T-helper 1 cell treated with Interleukin-12 subunit alpha and Interleukin-12 subunit beta and Interleukin-4 antibody, amounts not matched to agents 30 μg/mL and 1 μg/mL, for 36 hours (primary cell): ENCODE measurements around the gene RPL29.

Experiments
- H3K27ac Mint-ChIP-seq: one replicate; pipeline ENCODE4 v1.8.0; 2021; ENCODE audit warnings: mild to moderate bottlenecking, mixed read lengths
- H3K27me3 Mint-ChIP-seq: one replicate; pipeline ENCODE4 v1.8.0; 2021; ENCODE audit warnings: low read depth, mixed read lengths
- H3K36me3 Mint-ChIP-seq: one replicate; pipeline ENCODE4 v1.8.0; 2021; ENCODE audit warnings: low read depth, mixed read lengths
- H3K4me1 Mint-ChIP-seq: one replicate; pipeline ENCODE4 v1.8.0; 2021; ENCODE audit warnings: low read depth, mixed read lengths
- H3K4me3 Mint-ChIP-seq: one replicate; pipeline ENCODE4 v1.8.0; 2021; ENCODE audit warnings: mild to moderate bottlenecking, moderate library complexity, mixed read lengths
- H3K9me3 Mint-ChIP-seq: one replicate; pipeline ENCODE4 v1.8.0; 2021; ENCODE audit warnings: mixed read lengths

The RPL29 gene

GRCh38 chr3:51961602-51962569 is 33.8 kb downstream of the RPL29 start:
- no peak overlapping the region for H3K27ac Mint-ChIP-seq

GRCh38 chr3:51961011-51961410 is 34.7 kb downstream of the RPL29 start:
- no peak overlapping the region for H3K27ac Mint-ChIP-seq

More at GRCh38 chr3:51961602-51962569, 33.8 kb downstream of the RPL29 start:
- H3K36me3 Mint-ChIP-seq = peaks cover 4% of the 10 kb centered on the region
- no peaks in the 10 kb centered on the region for H3K9me3 Mint-ChIP-seq
- H3K27me3 Mint-ChIP-seq = peaks cover 1% of the 10 kb centered on the region
- H3K4me1 Mint-ChIP-seq = peaks cover 8% of the 10 kb centered on the region
- H3K4me3 Mint-ChIP-seq = no peak overlapping the region

GRCh38 chr3:51960386-51960785 is 35.3 kb downstream of the RPL29 start:
- no peak overlapping the region for H3K4me3 Mint-ChIP-seq
- H3K27ac Mint-ChIP-seq = no peak overlapping the region
- H3K4me1 Mint-ChIP-seq = peaks cover 8% of the 10 kb centered on the region
- peaks cover 4% of the 10 kb centered on the region for H3K36me3 Mint-ChIP-seq
- no peaks in the 10 kb centered on the region for H3K9me3 Mint-ChIP-seq
- H3K27me3 Mint-ChIP-seq = peaks cover 7% of the 10 kb centered on the region

More at GRCh38 chr3:51961011-51961410, 34.7 kb downstream of the RPL29 start:
- peaks cover 8% of the 10 kb centered on the region for H3K4me1 Mint-ChIP-seq
- H3K27me3 Mint-ChIP-seq = peaks cover 7% of the 10 kb centered on the region
- peaks cover 4% of the 10 kb centered on the region for H3K36me3 Mint-ChIP-seq
- H3K9me3 Mint-ChIP-seq = no peaks in the 10 kb centered on the region
- H3K4me3 Mint-ChIP-seq = no peak overlapping the region

GRCh38 chr3:51959651-51960050 is 36.0 kb downstream of the RPL29 start:
- Mint-ChIP-seq H3K27ac (no peak overlapping the region), H3K9me3 (no peaks in the 10 kb centered on the region), H3K4me1 (peaks cover 5% of the 10 kb centered on the region), H3K36me3 (peaks cover 4% of the 10 kb centered on the region), H3K27me3 (peaks cover 14% of the 10 kb centered on the region), H3K4me3 (no peak overlapping the region)

GRCh38 chr3:51958603-51959521 is 36.8 kb downstream of the RPL29 start:
- Mint-ChIP-seq H3K9me3 (no peaks in the 10 kb centered on the region), H3K4me3 (no peak overlapping the region), H3K4me1 (peaks cover 5% of the 10 kb centered on the region), H3K27me3 (peaks cover 22% of the 10 kb centered on the region), H3K27ac (no peak overlapping the region), H3K36me3 (peaks cover 4% of the 10 kb centered on the region)

- Mint-ChIP-seq H3K27me3 (peaks cover 32% of the 10 kb centered on the region), H3K4me3 (no peak overlapping the region), H3K36me3 (peaks cover 5% of the 10 kb centered on the region), H3K4me1 (peaks cover 5% of the 10 kb centered on the region), H3K27ac (no peak overlapping the region), H3K9me3 (no peaks in the 10 kb centered on the region)
These were observed 38.0 kb downstream of the RPL29 start for GRCh38 chr3:51957520-51958205.

GRCh38 chr3:51955893-51956770 is 39.6 kb downstream of the RPL29 start:
- Mint-ChIP-seq H3K4me1 (peaks cover 3% of the 10 kb centered on the region), H3K4me3 (no peak overlapping the region), H3K36me3 (peaks cover 5% of the 10 kb centered on the region), H3K27ac (no peak overlapping the region), H3K9me3 (no peaks in the 10 kb centered on the region), H3K27me3 (peaks cover 40% of the 10 kb centered on the region)

- H3K4me1 Mint-ChIP-seq = peaks cover 3% of the 10 kb centered on the region
- H3K27ac Mint-ChIP-seq = no peak within 1 kb of the TSS
- H3K36me3 Mint-ChIP-seq = peaks cover 5% of the 10 kb centered on the region
- H3K27me3 Mint-ChIP-seq = peaks cover 44% of the 10 kb centered on the region
- no peaks in the 10 kb centered on the region for H3K9me3 Mint-ChIP-seq
- no peak within 1 kb of the TSS for H3K4me3 Mint-ChIP-seq
These were observed 40.4 kb downstream of the RPL29 start, which contains the start of gene GPR62 for GRCh38 chr3:51955175-51955892. Gene GPR62 (plus strand): TSS chr3:51955381. CDS start chr3:51955653, 272 bp downstream.

GRCh38 chr3:51954713-51955112 is 41.0 kb downstream of the RPL29 start:
- no peak overlapping the region for H3K27ac Mint-ChIP-seq
- H3K36me3 Mint-ChIP-seq = peaks cover 5% of the 10 kb centered on the region
- peaks cover 44% of the 10 kb centered on the region for H3K27me3 Mint-ChIP-seq
- peaks cover 3% of the 10 kb centered on the region for H3K4me1 Mint-ChIP-seq
- no peak overlapping the region for H3K4me3 Mint-ChIP-seq
- H3K9me3 Mint-ChIP-seq = no peaks in the 10 kb centered on the region

GRCh38 chr3:51954105-51954504 is 41.6 kb downstream of the RPL29 start:
- H3K27me3 Mint-ChIP-seq = peaks cover 44% of the 10 kb centered on the region
- peaks cover 3% of the 10 kb centered on the region for H3K4me1 Mint-ChIP-seq
- H3K27ac Mint-ChIP-seq = no peak overlapping the region
- no peaks in the 10 kb centered on the region for H3K9me3 Mint-ChIP-seq
- H3K4me3 Mint-ChIP-seq = no peak overlapping the region
- H3K36me3 Mint-ChIP-seq = peaks cover 5% of the 10 kb centered on the region

GRCh38 chr3:51953445-51953844 is 42.2 kb downstream of the RPL29 start:
- H3K4me1 Mint-ChIP-seq = peaks cover 3% of the 10 kb centered on the region
- no peaks in the 10 kb centered on the region for H3K9me3 Mint-ChIP-seq
- H3K27ac Mint-ChIP-seq = no peak overlapping the region
- H3K4me3 Mint-ChIP-seq = no peak overlapping the region
- peaks cover 44% of the 10 kb centered on the region for H3K27me3 Mint-ChIP-seq
- peaks cover 5% of the 10 kb centered on the region for H3K36me3 Mint-ChIP-seq

- Mint-ChIP-seq H3K36me3 (peaks cover 2% of the 10 kb centered on the region), H3K27me3 (peaks cover 37% of the 10 kb centered on the region), H3K27ac (no peak overlapping the region), H3K9me3 (no peaks in the 10 kb centered on the region), H3K4me3 (no peak overlapping the region), H3K4me1 (no peaks in the 10 kb centered on the region)
These were observed 44.8 kb downstream of the RPL29 start for GRCh38 chr3:51950899-51951298.

- Mint-ChIP-seq H3K4me3 (no peak overlapping the region), H3K27me3 (peaks cover 24% of the 10 kb centered on the region), H3K27ac (no peak overlapping the region), H3K9me3 (no peaks in the 10 kb centered on the region), H3K4me1 (no peaks in the 10 kb centered on the region), H3K36me3 (peaks cover 2% of the 10 kb centered on the region)
These were observed 46.6 kb downstream of the RPL29 start for GRCh38 chr3:51949121-51949520.
